ENCODE results near the gene UBA1.

The UBA1 gene

GRCh38 chrX:47198026-47198686, 4.5 kb downstream of the UBA1 start:
- Histone ChIP-seq H3K79me2 (ENCODE audit: insufficient read depth, low read depth) (peaks cover 47% of the 10 kb centered on the region), H3K27ac (no peak overlapping the region), H3K4me1 (ENCODE audit: low read depth, poor library complexity, severe bottlenecking) (peaks cover 30% of the 10 kb centered on the region), H4K20me1 (ENCODE audit: insufficient read depth) (no peaks in the 10 kb centered on the region), H3K27me3 (ENCODE audit: insufficient read depth, low read depth) (no peaks in the 10 kb centered on the region), H3K4me3 (IDR thresholded peaks at IDR 0.05; ENCODE audit: insufficient read depth, low read depth, low read length) (no peak overlapping the region), H3K9ac (no peak overlapping the region), H3K4me2 (no peak overlapping the region), H3K36me3 (ENCODE audit: insufficient read depth) (no peaks in the 10 kb centered on the region), H2AFZ (ENCODE audit: low read depth) (no peak overlapping the region)
- TF ChIP-seq CTCF (conservative IDR thresholded peaks at IDR 0.05; ENCODE audit: low read depth, low read length), result no peak

GRCh38 chrX:47198687-47199080, 5.1 kb downstream of the UBA1 start:
- peaks cover 29% of the 10 kb centered on the region for H3K4me1 ChIP-seq (ENCODE audit: low read depth, poor library complexity, severe bottlenecking)
- H3K4me3 ChIP-seq (IDR thresholded peaks at IDR 0.05; ENCODE audit: insufficient read depth, low read depth, low read length), result no peak overlapping the region
- no peak overlapping the region for H3K27ac ChIP-seq
- no peaks in the 10 kb centered on the region for H3K36me3 ChIP-seq (ENCODE audit: insufficient read depth)
- no peak overlapping the region for H3K9ac ChIP-seq
- H4K20me1 ChIP-seq (ENCODE audit: insufficient read depth), result no peaks in the 10 kb centered on the region
- no peak overlapping the region for H2AFZ ChIP-seq (ENCODE audit: low read depth)
- no peak for TF ChIP-seq CTCF (conservative IDR thresholded peaks at IDR 0.05; ENCODE audit: low read depth, low read length)
- H3K79me2 ChIP-seq (ENCODE audit: insufficient read depth, low read depth), result peaks cover 47% of the 10 kb centered on the region
- no peak overlapping the region for H3K4me2 ChIP-seq
- no peaks in the 10 kb centered on the region for H3K27me3 ChIP-seq (ENCODE audit: insufficient read depth, low read depth)

- H3K9ac ChIP-seq, result no peak overlapping the region
- no peaks in the 10 kb centered on the region for H4K20me1 ChIP-seq (ENCODE audit: insufficient read depth)
- peaks cover 41% of the 10 kb centered on the region for H3K79me2 ChIP-seq (ENCODE audit: insufficient read depth, low read depth)
- no peak for TF ChIP-seq CTCF (conservative IDR thresholded peaks at IDR 0.05; ENCODE audit: low read depth, low read length)
- no peak overlapping the region for H3K27ac ChIP-seq
- H3K4me2 ChIP-seq, result no peak overlapping the region
- H3K4me1 ChIP-seq (ENCODE audit: low read depth, poor library complexity, severe bottlenecking), result peaks cover 29% of the 10 kb centered on the region
- H3K36me3 ChIP-seq (ENCODE audit: insufficient read depth), result no peaks in the 10 kb centered on the region
- no peak overlapping the region for H3K4me3 ChIP-seq (IDR thresholded peaks at IDR 0.05; ENCODE audit: insufficient read depth, low read depth, low read length)
- no peaks in the 10 kb centered on the region for H3K27me3 ChIP-seq (ENCODE audit: insufficient read depth, low read depth)
- H2AFZ ChIP-seq (ENCODE audit: low read depth), result no peak overlapping the region
Measured at GRCh38 chrX:47199286-47199685, 5.7 kb downstream of the UBA1 start.

- Histone ChIP-seq H3K27ac (no peak overlapping the region), H3K4me2 (no peak overlapping the region), H3K27me3 (ENCODE audit: insufficient read depth, low read depth) (no peaks in the 10 kb centered on the region), H3K4me3 (IDR thresholded peaks at IDR 0.05; ENCODE audit: insufficient read depth, low read depth, low read length) (no peak overlapping the region), H4K20me1 (ENCODE audit: insufficient read depth) (no peaks in the 10 kb centered on the region), H3K9ac (no peak overlapping the region), H3K79me2 (ENCODE audit: insufficient read depth, low read depth) (peaks cover 28% of the 10 kb centered on the region), H2AFZ (ENCODE audit: low read depth) (no peak overlapping the region), H3K36me3 (ENCODE audit: insufficient read depth) (no peaks in the 10 kb centered on the region), H3K4me1 (ENCODE audit: low read depth, poor library complexity, severe bottlenecking) (peaks cover 17% of the 10 kb centered on the region)
- TF ChIP-seq CTCF (conservative IDR thresholded peaks at IDR 0.05; ENCODE audit: low read depth, low read length), result no peak
Measured at GRCh38 chrX:47200385-47201150, 6.9 kb downstream of the UBA1 start.
